BLaER1 (cell line): ENCODE measurements around the gene SIX1.

ENCODE experiments used
- H3K27ac ChIP-seq: shearing (Covaris generic); formaldehyde crosslinking; 2 replicates; pipeline ENCODE4 v1.8.1; 2022
- H3K27me3 ChIP-seq: shearing (Covaris generic); formaldehyde crosslinking; 2 replicates; pipeline ENCODE4 v1.8.1; 2022
- H3K36me3 ChIP-seq: shearing (Covaris generic); formaldehyde crosslinking; 2 replicates; pipeline ENCODE4 v1.8.1; 2022
- H3K4me1 ChIP-seq: shearing (Covaris generic); formaldehyde crosslinking; 2 replicates; pipeline ENCODE4 v1.8.1; 2022
- H3K4me2 ChIP-seq: shearing (Covaris generic); formaldehyde crosslinking; 2 replicates; pipeline ENCODE4 v1.8.1; 2022
- H3K4me3 ChIP-seq: shearing (Covaris generic); formaldehyde crosslinking; 2 replicates; pipeline ENCODE4 v1.8.1; 2022
- H3K9ac ChIP-seq: shearing (Covaris generic); formaldehyde crosslinking; 2 replicates; pipeline ENCODE4 v1.8.1; 2022
- H3K9me3 ChIP-seq: shearing (Covaris generic); formaldehyde crosslinking; 2 replicates; pipeline ENCODE4 v1.8.1; 2022
- H4K20me1 ChIP-seq: shearing (Covaris generic); formaldehyde crosslinking; 2 replicates; pipeline ENCODE4 v1.8.1; 2022
- Cebpa-rat ChIP-seq: shearing (Covaris generic); IDR thresholded peaks from 2 replicates; pipeline ENCODE4 v1.8.1; 2022

The SIX1 gene

DNA sequence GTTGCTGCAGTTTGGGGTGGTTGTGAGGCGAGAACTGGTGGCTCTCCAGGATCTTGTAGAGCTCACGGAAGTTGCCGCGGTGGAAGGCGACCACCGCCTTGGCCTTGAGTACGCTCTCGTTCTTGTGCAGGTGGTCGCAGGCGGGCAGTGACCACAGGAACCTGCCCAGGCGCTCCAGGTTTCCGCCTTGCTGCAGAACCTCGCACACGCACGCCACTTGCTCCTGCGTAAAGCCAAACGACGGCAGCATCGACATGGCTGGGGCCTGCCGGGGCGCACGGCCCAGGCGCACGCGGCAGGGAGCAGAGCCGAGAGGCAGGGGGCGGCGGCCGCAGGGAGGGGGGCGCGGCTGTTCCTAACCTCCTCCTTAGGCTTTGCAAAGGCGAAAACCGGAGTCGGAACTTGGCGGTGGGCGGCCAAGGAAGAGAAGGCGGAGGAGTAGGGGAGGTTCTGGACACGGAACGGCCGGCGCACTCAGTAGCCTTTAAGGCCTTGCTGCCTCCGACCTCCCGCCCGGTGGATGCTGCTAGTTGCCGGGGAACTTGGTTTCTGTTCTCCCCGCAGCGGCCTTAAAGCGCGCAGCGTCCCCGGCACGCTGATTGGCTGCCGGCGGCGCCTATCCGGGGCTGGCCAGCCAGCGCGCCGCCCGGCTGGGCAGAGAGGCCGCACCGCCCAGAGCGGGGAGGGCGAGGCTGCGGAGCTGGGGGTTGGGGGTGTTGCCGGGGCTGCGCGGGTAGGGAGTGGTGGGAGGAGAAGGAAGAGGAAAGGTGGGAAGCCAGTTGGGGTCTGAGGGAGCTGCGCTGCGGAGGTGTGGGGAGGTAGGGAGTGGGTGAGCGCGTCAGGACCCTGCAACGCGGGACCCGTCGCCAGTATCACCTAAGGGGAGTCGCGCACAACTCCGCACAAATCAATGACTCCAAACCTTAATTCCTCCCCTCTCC, at the start of gene SIX1:
Gene SIX1, minus strand, starts transcription at position 544 of the 941 bp plus-strand sequence. Its CDS starts 288 bp downstream, at position 256.
- Histone ChIP-seq H3K4me3 (no peak within 1 kb of the TSS), H3K36me3 (no peaks in the 10 kb centered on the region), H3K4me1 (no peaks in the 10 kb centered on the region), H4K20me1 (peaks cover 15% of the 10 kb centered on the region; the same call in 1 of the 2 replicates), H3K9me3 (peaks cover 60% of the 10 kb centered on the region), H3K9ac (no peak within 1 kb of the TSS), H3K4me2 (no peak within 1 kb of the TSS), H3K27me3 (peaks cover 100% of the 10 kb centered on the region), H3K27ac (no peak within 1 kb of the TSS)
- no peak for TF ChIP-seq Cebpa-rat

GRCh38 chr14:60695327-60695726, 46.0 kb upstream of the SIX1 start:
- no peak overlapping the region for H3K4me3 ChIP-seq
- no peaks in the 10 kb centered on the region for H3K27me3 ChIP-seq
- H4K20me1 ChIP-seq: no peaks in the 10 kb centered on the region
- H3K4me2 ChIP-seq: no peak overlapping the region
- no peak overlapping the region for H3K9ac ChIP-seq
- no peak for TF ChIP-seq Cebpa-rat
- H3K36me3 ChIP-seq: no peaks in the 10 kb centered on the region
- H3K9me3 ChIP-seq: peaks cover 14% of the 10 kb centered on the region; the same call in 1 of the 2 replicates
- no peak overlapping the region for H3K27ac ChIP-seq
- H3K4me1 ChIP-seq: no peaks in the 10 kb centered on the region

GRCh38 chr14:60691383-60692113, 42.3 kb upstream of the SIX1 start:
- TF ChIP-seq Cebpa-rat: no peak
- Histone ChIP-seq H3K4me1 (no peaks in the 10 kb centered on the region), H4K20me1 (no peaks in the 10 kb centered on the region), H3K4me3 (no peak overlapping the region), H3K4me2 (no peak overlapping the region), H3K27me3 (no peaks in the 10 kb centered on the region), H3K9me3 (no peaks in the 10 kb centered on the region), H3K36me3 (no peaks in the 10 kb centered on the region), H3K9ac (no peak overlapping the region), H3K27ac (no peak overlapping the region)

DNA sequence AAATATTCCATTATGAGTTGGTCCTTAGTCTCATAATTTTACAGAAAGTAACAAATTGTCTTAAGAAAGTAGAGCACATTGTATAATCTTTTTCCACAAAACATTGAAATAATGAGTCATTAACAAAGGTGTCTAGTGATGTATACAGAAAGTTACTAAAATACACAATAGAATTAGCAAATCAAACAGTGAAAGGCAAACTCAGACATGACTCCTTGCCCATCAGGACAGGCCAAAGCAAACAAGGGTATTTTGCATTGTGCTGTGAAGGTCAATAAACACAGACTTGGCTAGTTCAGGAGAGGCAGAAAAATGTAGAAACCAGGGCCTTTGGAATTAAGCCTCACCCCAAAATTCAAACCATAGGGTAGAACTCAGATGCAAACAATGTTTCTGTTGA, 37.6 kb upstream of the SIX1 start:
- Histone ChIP-seq H3K36me3 (no peaks in the 10 kb centered on the region), H3K27me3 (no peaks in the 10 kb centered on the region), H3K9me3 (0 out of 2 replicates have a peak, but pooled peaks cover 4% of the 10 kb centered on the region), H3K4me3 (no peak overlapping the region), H3K9ac (no peak overlapping the region), H3K4me1 (no peaks in the 10 kb centered on the region), H3K4me2 (no peak overlapping the region), H3K27ac (no peak overlapping the region), H4K20me1 (no peaks in the 10 kb centered on the region)
- no peak for TF ChIP-seq Cebpa-rat

DNA sequence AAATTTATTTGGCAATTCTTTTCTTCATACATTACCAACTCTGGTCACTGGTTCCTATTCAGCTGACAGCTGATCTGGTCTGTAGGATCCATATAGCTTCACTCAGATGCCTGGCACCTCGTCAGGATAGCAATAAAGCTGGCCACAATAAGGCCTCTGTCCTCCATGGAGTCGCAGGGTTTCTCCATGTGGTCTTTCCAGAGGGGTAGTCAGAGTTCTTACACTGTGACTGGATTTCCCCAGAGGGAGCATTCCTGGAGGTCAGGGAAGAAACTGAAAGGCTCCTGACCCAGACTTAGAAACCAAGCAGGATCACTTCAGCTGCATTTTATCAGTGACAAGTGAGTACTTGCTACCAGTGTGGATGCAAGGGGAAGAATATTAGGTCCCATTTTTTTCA, 34.9 kb upstream of the SIX1 start:
- Histone ChIP-seq H3K9ac (no peak overlapping the region), H3K4me2 (no peak overlapping the region), H3K36me3 (no peaks in the 10 kb centered on the region), H3K27me3 (no peaks in the 10 kb centered on the region), H4K20me1 (no peaks in the 10 kb centered on the region), H3K4me1 (no peaks in the 10 kb centered on the region), H3K4me3 (no peak overlapping the region), H3K27ac (no peak overlapping the region), H3K9me3 (0 out of 2 replicates have a peak, but pooled peaks cover 4% of the 10 kb centered on the region)
- no peak for TF ChIP-seq Cebpa-rat

GRCh38 chr14:60681271-60681670, 32.0 kb upstream of the SIX1 start:
- Histone ChIP-seq H3K4me2 (no peak overlapping the region), H3K4me3 (no peak overlapping the region), H3K36me3 (no peaks in the 10 kb centered on the region), H3K4me1 (no peaks in the 10 kb centered on the region), H3K27me3 (no peaks in the 10 kb centered on the region), H4K20me1 (no peaks in the 10 kb centered on the region), H3K27ac (no peak overlapping the region), H3K9me3 (0 out of 2 replicates have a peak, but pooled peaks cover 4% of the 10 kb centered on the region), H3K9ac (no peak overlapping the region)
- TF ChIP-seq Cebpa-rat: no peak

DNA sequence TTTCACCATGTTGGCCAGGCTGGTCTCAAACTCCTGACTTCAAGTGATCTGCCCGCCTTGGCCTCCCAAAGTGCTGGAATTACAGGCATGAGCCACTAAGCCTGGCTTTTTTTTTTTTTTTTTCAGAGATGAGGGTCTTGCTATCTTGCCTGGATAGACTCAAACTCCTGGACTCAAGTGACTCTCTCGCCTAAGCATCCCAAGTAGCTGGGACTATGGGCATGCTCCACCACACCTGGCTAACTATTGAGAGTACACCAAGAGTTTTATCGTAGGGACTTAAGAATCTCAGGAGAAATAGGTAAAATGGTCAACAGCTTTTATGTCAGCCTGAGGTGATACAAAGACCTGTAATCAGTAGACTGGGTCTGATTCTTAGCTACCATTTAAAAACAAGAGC, 31.2 kb upstream of the SIX1 start:
- H3K27me3 ChIP-seq: no peaks in the 10 kb centered on the region
- H3K9ac ChIP-seq: no peak overlapping the region
- no peak overlapping the region for H3K4me2 ChIP-seq

GRCh38 chr14:60679566-60680258, 30.4 kb upstream of the SIX1 start:
- no peak overlapping the region for H3K4me2 ChIP-seq
- H3K4me3 ChIP-seq: no peak overlapping the region
- H3K9ac ChIP-seq: no peak overlapping the region
- TF ChIP-seq Cebpa-rat: no peak
- no peaks in the 10 kb centered on the region for H3K36me3 ChIP-seq
- no peaks in the 10 kb centered on the region for H4K20me1 ChIP-seq
- no peaks in the 10 kb centered on the region for H3K4me1 ChIP-seq
- H3K9me3 ChIP-seq: 0 out of 2 replicates have a peak, but pooled peaks cover 4% of the 10 kb centered on the region
- no peak overlapping the region for H3K27ac ChIP-seq
- no peaks in the 10 kb centered on the region for H3K27me3 ChIP-seq

More for the DNA sequence above, 31.2 kb upstream of the SIX1 start:
- H4K20me1 ChIP-seq: no peaks in the 10 kb centered on the region
- TF ChIP-seq Cebpa-rat: no peak
- no peaks in the 10 kb centered on the region for H3K36me3 ChIP-seq
- H3K9me3 ChIP-seq: 0 out of 2 replicates have a peak, but pooled peaks cover 4% of the 10 kb centered on the region
- no peak overlapping the region for H3K27ac ChIP-seq
- H3K4me1 ChIP-seq: no peaks in the 10 kb centered on the region
- no peak overlapping the region for H3K4me3 ChIP-seq

DNA sequence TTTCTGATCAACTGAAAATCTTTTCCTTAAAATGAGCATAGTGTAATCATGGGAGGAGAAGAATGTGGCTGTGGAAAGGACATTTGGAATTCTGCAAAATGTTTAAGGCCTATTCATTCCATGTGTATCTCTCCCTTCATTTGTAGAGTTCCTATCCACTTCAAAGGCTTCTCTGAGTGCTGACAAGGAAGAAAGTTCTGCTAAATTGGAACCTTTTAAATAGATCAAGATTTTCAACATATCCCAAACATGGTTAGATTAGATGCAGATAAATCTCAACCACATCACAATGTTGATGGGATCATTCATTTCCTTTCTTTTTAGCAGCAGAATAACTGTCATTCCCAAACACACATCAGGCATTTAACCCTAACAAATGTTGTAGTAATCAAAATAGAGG, 28.4 kb upstream of the SIX1 start:
- H3K9me3 ChIP-seq: no peaks in the 10 kb centered on the region
- no peak overlapping the region for H3K4me3 ChIP-seq
- H3K4me2 ChIP-seq: no peak overlapping the region
- H3K9ac ChIP-seq: no peak overlapping the region
- TF ChIP-seq Cebpa-rat: no peak
- no peak overlapping the region for H3K27ac ChIP-seq
- H3K36me3 ChIP-seq: no peaks in the 10 kb centered on the region
- H3K27me3 ChIP-seq: no peaks in the 10 kb centered on the region
- no peaks in the 10 kb centered on the region for H4K20me1 ChIP-seq
- H3K4me1 ChIP-seq: no peaks in the 10 kb centered on the region
